CD4-positive, alpha-beta T cell treated with Interleukin-1 beta for 1 hour (primary cell): ENCODE measurements around the gene ZNF519.
A peak's percentile ranks its signal among the peaks of the same experiment; 100 is the strongest.
"Not testable (repeated sequence)": the region's sequence is repeated elsewhere in the genome, so short reads cannot be mapped to it uniquely, and the experiment has no call there.

ENCODE experiments used
- DNase-seq, 2 donors: peaks; one replicate each; pipeline ENCODE4 v3.0.0-alpha.2; 2020 to 2022

Gene ZNF519

DNA sequence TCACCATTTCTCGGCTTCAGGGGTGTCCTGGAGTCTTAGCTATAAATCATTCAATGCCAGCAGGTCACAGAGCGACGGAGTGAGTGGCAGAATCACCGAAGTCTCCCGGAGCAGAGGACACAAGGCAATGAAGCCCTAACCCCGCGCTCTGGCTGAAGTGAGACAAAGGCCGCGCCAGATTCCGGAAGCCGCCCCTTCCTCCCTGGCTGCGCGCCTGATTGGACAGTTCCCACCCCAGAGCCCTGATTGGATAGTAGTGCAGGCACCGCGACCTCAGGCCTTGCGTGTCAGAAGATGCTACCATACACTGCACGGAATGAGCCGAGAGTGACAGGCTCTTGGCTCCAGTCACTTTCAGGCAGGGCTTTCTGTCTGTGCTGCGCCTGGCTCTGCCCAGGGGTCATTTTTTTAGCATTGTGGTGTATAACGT is at the start of gene ZNF519:
TSS of gene ZNF519 (minus strand) at position 165 of the 430 bp plus-strand sequence. CDS start at position 7, 158 bp downstream.
- peak; percentile 92 to 93 for DNase-seq

DNA sequence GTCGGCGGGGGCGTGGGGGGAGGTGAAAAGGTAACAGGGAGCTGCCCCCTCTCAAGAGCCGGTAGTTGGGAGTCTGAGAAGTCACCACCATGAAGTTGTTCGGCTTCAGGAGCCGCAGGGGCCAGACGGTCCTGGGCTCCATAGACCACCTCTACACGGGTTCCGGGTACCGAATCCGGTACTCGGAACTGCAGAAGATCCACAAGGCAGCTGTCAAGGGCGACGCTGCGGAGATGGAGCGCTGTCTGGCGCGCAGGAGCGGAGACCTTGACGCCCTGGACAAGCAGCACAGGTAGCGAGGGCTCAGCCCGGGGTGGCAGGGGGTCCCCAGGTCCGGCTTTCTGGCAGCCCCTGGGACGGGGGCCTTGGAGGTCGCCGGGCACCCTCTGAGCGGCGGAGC is 47.1 kb upstream of the ZNF519 start:
- DNase-seq = no peak

DNA sequence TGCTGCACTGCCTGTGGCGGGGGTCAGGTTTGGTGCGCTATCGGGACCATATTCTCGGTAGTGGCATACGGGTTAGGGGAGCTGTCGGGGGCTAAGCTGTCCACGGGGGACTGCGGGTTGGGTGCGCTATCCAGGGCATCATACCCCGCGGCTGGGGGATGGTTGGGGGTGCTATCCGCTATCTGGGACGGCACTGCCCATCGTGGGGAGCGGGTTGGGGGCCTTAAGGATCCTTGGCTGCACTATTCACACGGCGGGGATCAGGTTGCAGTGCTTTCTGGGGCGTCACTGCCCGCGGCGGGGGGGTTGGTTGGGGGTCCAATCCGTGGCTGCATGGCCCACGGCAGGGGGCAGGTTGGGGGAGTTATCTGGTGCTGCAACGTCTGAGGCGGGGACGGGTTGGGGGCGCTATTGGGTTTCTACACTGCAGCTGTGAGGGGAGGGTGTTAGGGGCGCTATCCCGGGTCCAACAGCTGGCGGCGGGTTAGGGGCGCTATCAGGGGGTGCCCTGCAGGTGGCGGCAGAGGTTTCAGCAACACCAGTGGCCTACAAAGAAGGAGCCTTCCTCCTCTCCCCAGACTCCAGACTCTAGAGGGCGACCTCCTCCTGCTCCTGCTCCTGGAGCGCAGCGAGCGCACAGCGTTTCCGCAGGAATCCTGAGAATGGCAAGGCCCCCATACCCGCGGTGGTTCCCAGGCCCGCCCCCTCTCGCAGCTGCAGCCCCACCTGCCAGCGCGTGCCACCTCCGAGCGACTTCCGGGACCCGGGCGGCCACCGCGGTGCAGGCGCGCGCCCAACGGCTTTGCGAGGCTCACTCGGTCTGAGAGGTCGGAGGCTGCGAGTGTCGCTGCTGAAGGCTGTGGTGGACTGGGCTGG is 46.3 kb upstream of the ZNF519 start:
- peak; percentile 81 to 84 for DNase-seq

DNA sequence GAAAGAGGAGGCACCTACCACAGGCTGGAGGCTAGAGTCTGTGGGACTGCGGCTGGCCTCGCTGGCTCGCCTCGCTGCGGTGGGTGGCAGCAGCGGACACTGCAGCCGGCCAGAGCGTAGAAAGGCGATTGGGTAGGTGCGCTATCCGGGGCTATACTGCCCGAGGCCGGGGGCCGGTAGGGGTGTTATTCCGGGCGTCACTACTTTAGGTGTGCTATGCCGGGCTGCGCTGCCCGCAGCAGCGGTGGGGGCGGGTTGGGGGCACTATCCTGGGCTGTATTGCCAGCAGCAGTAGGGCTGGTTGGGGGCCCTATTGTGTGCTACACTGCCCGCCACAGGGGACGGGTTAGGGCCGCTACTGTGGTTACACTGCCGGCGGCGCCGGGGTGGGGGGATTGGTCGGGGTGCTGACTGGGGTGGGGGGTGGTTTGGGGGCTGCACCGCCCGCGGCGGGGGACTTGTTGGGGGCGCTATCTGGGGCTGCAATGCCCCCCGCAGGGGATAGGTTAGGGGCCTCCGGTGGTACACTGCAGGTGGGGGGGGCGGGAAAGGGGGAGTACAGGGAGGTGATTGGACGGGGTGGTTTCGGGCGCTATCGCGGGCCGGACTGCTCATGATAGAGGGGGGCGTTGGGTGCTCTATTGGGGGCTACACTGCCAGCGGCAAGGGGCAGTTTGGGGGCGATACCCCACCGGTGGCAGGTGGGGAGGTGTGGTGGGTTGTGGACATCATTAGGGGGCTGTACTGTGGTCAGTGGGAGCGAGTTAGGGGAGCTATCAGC is 45.5 kb upstream of the ZNF519 start:
- not testable (repeated sequence) for DNase-seq

DNA sequence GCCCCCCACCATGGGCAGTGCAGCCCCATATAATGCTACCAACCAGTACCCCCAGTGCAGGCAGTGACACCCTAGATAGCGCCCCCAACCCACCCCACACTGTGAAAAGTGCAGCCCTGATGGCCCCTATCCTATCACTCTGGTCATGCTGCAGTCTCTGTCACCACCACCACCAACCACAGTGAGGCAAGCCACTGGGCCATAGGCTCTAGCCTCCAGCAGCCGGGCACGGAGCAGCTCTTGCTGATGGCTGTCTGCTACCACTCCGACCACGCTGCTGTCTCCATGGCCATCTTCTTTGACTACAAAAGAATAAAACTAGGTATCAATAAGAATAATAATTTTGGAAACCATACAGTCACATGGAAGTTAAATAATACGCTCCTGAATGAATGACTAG is 43.2 kb upstream of the ZNF519 start:
- not testable (repeated sequence) for DNase-seq

DNA sequence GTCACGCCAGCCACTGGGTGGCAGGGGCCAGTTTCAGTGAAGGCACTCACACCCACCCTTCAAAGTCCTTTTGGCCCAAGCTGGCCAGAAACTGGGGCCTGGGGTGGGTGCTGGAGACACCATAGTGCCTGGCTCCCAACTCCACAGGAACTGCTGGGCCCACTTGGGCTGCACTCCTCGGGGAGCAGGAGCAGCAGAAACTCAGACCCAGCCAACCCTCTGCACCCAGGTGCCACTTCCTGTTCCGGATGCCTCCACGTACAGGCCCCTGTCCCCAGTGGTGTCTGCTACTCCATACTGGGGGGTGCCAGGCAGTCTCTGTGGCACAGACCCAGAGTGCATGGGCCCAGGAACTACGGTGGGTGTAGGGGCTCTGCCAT is 42.5 kb upstream of the ZNF519 start:
- no peak for DNase-seq

DNA sequence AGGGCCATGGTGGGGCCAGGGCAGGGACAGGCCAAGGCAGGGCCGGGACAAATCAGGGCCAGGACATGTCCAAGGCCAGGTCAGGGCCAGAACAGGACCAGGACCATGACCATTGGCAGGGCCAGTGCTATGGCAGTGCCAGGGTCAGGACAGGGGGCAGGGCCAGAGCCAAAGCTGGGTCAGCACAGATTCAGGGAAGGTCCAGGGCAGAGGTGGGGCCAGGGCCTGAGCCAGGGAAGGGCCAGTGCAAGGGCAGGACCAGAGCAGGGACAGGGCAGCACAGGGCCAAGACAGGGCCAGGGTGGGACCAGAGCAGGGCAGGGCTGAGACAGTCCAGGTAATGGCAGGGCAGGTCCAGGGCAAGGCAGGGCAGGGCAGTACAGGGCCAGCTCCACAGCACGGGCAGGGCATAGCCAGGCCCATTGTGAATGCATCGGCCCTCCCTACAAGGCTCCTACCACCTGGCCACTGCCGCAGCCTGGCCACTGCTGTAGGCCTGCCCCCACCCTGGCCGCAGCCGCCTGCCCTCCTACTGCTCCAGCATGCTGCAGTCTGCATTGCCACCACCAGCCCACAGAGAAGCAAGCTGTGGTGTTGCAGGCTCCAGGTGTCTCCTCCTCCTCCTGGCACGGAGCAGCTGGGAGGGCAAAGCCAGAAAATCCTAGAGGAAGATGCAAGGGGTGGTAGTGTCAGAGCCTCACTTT is 41.9 kb upstream of the ZNF519 start:
- DNase-seq = not testable (repeated sequence)

DNA sequence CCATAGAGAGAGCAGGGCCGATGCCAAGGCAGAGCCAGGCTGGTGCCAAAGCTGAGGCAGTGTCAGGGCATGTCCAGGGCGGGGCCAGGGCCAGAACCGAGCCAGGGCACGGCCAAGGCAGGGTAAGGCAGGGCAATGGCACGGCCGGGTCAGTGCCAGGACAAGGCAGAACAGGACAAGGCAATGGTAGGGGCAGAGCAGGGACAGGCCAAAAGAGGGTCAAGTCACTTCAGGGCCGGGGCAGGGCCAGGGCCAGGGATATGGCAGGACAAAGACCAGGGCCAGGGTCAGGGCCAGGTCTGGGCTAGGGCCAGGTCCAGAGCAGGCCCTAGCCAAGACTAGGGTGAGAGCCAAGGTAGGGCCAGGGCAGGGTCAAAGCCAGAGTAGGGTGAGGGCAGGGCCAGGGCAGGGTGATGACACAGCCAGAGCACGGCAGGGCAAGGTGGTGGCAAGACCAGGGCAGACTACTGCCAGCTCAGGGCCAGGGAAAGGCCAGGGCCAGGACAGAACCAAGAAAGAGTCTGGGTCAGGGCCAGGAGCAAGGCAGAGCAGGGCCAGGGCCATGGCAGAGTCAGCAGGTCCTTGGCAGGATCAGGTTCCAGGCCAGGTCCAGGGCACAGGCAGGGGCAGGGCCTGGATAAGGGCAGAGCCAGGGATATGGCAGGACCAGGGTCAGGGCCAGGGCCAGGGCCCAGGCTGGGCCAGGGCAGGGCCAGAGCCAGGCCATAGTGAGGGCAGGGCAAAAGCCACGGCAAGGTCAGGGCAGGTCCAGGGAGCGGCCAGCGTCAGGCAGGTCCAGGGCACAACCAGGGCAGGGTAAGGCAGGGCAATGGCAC is 41.1 kb upstream of the ZNF519 start:
- not testable (repeated sequence) for DNase-seq

DNA sequence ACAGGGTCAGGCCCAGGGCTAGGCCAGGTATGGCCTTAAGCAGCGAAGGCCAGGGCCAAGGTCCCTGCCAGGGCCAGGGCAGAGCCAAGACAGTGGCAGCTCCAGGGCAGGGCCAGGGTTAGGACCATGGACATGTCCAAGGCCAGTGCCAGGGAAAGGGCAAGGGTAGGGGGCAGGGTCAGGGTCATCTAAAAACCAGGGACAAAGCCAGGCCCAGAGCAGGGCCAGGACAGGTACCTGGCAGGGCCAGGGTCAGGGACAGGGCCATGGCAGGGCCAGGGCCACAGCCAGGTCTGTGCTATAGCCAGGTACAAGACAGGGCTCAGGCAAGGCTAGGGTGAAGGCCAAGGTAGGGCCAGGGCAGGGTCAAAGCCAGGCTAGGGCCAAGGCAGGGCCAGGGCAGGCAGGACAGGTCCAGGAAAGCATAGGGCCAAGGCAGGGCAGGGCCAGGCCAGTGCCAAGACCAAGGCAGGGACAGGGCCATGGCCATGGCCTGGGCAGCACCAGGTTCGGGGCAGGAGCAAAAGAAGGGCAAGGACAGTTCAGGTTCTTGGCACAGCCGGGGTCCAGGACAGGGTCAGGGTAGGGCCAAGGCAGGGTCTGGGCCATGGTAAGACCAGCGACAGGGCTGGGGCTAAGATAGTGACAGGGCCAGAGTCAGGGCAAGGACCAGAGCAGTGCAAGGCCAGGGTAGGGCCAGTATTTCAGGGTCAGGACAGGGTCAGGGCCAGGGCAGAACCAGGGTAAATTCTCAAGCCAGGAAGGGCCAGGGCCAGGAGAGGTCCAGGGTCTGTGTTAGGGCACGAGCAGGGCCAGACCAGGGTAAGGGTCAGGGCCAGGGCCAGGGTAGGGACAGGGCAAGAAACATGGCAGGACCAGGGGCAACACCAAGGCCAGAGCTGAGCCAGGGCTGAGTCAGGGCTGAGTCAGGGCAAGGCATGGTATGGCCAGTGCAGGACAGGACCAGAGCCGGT is 40.2 kb upstream of the ZNF519 start:
- not testable (repeated sequence) for DNase-seq

DNA sequence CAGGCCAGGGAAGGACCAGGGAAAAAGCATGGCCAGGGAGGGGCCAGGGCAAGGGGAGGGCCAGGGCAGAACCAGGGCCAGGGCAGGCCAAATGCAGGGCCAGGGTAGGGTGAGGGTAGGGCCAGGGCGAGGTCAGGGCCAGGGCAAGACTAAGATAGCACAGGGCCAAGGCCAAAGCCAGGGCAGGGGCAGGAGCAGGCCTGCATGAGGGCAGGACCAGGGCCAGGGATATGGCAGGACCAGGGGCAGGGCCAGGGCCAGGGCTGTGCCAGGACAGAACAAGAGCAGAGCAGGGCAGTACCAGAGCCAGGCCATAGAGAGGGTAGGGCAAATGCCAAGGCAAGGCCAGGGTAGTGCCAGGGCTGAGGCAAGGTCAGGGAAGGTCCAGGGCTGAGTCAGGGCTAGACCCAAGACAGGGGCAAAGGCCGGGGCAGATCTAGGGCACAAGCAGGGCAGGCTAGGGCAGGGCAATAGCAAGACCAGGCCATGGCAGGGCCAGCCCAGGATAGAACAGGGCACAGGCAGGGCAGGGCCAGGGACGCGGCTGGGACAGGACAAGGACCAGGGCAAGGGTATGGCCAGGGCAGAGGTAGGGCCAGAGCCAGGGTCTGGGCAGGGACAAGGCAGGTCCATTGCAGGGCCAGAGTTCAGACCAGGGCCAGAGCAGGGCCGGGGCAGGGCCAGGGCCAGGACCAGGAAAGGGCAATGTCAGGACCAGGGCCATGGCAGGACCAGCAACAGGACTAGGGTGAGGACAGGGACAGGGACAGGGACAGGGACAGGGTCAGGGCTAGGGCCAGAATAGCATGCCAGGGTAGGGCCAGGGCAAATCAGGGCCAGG is 39.3 kb upstream of the ZNF519 start:
- not testable (repeated sequence) for DNase-seq

DNA sequence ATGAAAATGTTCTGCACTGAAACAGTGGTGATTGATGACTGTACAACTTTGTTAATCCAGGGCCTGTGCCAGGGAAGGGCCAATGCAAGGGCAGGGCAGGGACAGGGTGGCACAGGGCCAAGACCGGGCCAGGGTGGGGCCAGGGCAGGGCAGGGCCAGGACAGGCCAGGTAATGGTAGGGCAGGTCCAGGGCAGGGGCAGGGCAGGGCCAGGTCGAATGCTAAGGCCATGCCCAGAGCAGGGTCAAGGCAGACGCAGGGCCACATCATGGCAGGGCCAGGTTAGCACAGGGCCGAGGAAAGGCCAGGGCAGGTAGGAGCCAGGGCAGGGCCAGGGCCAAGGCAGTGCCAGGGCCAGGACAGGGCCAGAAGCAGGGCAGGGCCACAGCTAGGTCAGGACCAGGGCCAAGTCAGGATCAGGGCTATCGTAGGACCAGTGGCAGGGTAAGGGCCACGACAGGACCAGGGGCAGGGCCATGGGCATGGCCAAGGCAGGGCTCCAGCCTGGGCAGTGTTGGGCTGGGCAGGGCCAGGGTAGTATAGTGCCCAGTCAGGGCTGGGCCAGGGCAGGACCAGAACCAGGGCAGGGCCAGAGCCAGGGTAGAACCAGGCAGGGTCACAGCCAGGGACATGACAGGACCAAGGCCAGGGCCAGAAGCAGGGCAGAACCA is 38.3 kb upstream of the ZNF519 start:
- DNase-seq = not testable (repeated sequence)

DNA sequence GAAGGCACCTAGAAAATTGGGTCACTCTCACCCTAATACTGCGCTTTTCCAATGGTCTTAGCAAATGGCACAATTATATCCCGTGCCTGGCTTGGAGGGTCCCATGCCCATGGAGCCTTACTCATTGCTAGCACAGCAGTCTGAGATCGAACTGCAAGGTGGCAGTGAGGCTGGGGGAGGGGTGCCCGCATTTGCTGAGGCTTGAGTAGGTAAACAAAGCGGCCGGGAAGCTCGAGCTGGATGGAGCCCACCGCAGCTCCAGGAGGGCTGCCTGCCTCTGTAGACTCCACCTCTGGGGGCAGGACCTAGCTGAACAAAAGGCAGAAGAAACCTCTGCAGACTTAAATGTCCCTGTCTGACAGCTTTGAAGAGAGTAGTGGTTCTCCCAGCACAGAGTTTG is 30.7 kb upstream of the ZNF519 start:
- DNase-seq = not testable (repeated sequence)

DNA sequence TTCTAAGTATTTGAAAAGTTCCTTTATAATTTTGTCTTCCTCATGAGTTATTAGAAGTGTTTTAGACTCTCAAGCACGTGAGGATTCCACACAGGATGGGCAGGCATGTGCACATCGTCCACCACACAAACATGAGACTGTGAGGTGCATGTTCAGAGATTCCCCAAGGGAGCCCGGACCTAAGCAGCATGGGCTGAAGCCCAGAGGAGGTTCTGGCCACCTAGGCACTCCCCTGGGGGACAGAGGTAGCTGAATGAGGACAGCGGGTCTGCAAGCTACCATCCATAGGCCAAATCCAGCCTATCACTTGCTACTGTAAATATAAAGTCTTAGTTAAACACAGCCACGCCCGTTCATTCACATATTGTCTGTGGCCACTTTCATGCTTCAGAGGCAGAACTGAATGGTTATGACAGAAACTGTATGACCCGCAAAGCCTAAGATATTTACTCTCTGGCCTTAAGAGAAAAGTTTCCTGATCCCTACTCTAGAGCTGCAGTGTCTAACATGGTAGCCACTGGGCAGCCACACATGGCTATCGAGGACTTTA is 19.4 kb upstream of the ZNF519 start:
- not testable (repeated sequence) for DNase-seq

DNA sequence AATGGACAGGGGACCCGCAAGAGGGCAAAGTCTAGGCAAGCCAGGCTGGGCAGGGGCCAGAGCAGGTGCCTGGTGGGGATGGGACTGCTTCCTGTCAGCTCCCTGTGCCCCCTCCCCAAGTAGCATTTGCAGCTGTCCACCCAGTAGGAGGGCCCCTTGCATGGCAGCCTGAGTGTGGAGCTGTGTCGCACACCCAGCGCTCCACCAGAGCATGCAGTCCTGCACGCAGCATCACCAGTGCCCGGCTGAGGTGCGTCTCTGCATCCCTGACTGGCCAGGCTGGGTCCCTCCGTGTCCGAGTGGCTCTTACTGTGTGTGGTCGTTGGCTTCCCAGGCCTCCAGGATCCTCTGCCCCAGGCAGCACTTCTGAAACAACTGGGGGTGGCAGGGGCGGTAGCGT is 18.5 kb upstream of the ZNF519 start:
- not testable (repeated sequence) for DNase-seq

DNA sequence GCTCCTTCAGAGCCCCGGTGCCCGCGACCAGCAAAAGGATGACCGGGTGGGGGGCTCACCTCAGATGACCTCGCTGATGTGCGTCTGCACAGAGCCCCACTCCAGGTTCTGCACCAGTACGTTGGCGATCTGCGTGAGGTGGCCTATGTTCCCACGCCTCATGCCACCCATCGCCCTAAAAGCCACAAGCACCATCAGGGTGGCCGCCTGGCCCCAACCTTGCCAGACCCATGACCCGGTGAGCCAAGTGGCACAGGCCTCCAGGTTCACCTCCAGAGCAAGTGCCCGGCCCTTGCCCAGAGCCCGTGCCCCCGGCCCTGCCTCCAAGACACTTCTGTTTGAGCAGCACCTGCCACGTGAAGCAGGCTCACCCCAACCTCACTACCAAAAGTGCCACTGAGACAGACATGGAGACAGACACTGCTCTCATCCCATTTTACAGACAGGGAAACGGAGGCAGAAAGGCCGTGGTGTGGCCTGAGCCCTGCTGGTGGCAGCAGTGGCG is 17.7 kb upstream of the ZNF519 start:
- not testable (repeated sequence) for DNase-seq

DNA sequence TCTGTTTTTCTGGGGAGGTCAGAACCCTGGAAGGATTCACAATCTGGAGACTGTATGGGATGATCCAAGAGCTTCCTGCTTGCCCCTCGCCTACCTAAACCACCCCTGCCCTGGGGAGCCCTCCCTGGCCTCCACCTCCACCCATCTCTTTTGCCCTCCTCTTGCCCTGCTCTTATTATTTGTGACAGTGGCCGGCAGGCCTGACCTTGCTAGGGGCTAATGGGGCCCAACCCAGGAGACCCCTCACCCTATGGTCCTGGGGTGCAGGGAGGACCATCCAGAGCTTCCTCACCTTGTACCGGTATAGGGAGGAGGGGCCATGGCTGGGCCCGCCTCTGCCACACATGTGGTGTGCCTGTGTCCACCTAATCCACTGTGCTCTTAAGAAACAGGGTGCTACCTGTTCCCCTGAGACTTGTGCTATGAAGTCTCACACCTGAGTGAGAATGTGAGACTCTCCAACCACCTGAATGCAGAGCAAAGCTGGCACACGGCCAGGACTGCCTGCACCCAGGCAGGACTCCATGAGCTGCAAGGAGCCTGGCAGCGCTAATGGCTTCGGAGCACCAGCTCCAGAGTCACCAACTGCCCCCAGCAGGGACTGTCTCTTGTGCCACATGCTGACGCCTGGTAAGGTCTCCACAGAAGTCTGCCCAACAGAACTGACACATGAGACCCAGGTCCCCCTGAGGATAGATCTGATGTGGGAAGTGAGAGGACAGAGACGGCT is 17.1 kb upstream of the ZNF519 start:
- DNase-seq = not testable (repeated sequence)

DNA sequence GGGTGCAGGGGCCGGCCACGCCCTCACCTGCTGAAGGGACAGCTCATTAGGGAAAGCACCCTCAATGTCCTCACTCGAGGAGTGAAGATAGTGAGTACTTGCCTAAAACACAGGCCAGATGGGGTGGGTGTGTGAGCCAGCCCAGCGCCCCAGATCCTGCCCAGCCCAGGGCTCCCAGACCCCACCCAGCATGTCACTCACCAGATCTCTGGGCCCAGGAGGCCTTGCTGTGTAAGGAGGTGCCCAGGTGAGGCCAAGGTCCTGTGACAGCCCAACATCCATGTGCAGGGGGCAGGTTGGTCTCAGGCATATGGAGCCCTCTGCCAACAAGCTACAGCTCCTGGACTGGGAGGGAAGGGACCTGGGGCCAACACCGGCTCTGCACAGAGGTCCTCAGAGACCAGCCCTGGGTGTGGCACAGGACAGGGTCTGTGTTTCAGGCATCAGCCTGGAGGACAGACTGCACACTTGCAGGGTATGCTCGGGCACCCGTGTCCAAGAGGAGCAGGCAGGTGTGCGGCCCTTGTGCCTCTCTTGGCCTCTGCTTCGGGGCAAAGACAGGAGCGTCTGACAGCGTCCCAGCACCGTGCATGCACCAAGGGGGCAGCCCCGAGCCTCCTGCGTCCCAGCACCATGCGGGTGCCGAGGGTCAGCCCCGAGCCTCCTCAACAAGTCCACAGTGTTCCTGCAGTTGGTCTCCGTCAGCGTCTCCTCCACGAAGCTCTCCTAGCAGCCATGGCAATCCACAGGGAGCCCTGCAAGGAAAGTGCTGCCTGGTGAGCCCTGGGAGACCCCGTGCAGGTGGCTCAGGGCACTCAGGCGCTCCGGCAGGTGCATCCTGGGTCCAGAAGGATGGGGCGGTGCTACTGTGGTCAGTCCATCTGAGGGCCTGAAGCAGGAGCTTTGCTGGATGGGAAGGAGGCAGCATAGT is 16.0 kb upstream of the ZNF519 start:
- DNase-seq = not testable (repeated sequence)
